ENCODE data around the gene TOR1B. TPM values are rescaled to one million over a fixed set of nuclear protein-coding genes. Genes with fewer than 3 reads are reported as not detected.

TOR1B gene
- total RNA-seq, 1 donor from 2014 or later: 18.7 TPM

DNA sequence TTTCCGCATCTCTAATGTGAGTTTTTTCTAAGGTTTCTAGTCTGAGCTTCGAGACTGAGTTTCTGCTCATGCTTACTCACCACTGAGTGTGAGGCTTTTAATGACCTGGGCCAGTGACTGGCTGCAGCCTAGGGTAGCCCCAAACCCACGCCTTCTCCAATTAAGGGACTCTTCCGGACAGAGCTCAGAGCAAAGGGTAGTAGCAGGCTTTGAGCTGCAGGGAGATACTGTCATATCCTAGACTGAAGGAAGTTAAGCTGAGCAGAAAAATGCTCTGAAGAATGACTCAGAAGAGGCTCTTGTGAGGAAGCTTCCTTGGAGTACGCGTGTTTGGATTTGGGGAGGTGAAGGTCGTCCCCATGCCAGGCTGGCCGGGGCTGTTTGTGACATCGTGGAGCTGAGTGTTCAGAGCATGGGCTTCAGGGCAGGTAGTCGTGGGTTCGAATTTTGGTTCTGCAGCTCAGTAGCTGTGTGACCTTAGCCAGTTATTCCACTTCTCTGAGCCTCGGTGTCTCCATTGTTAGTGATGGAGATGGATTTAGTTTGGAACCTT is 35.8 kb downstream of the TOR1B start:
- DNase-seq (ENCODE audit: low spot score): no peak
- ATAC-seq: no peak

- no peak for DNase-seq (ENCODE audit: low spot score)
Measured at GRCh38 chr9:129839324-129840023, 36.5 kb downstream of the TOR1B start.

GRCh38 chr9:129840034-129840433 is 37.0 kb downstream of the TOR1B start:
- ATAC-seq (no peak), DNase-seq (ENCODE audit: low spot score) (no peak)

More at GRCh38 chr9:129839324-129840023, 36.5 kb downstream of the TOR1B start:
- ATAC-seq: no peak

DNA sequence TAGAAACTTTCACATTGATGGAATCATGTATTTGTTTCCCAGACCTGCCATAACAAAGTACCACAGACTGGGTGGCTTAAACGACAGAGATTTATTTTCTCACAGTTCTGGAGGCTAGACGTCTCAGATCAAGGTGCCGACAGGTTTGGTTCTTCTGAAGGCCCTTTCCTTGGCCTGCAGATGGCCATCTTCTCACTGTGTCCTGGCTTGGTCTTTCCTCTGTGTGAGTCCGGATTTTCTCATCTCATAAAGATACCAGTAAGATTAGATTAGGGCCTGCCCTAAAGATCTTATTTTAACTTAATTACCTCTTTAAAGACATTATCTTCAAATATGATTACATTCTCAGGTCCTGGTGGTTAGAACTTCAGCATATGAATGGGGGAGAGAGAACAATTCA is 38.1 kb downstream of the TOR1B start:
- ATAC-seq: no peak

GRCh38 chr9:129845373-129845772 is 42.4 kb downstream of the TOR1B start:
- no peak for ATAC-seq
- DNase-seq (ENCODE audit: low spot score): no peak

More for the DNA sequence above, 38.1 kb downstream of the TOR1B start:
- no peak for DNase-seq (ENCODE audit: low spot score)

- no peak for DNase-seq (ENCODE audit: low spot score)
- ATAC-seq: no peak
Measured at GRCh38 chr9:129848712-129849441, 45.9 kb downstream of the TOR1B start.

DNA sequence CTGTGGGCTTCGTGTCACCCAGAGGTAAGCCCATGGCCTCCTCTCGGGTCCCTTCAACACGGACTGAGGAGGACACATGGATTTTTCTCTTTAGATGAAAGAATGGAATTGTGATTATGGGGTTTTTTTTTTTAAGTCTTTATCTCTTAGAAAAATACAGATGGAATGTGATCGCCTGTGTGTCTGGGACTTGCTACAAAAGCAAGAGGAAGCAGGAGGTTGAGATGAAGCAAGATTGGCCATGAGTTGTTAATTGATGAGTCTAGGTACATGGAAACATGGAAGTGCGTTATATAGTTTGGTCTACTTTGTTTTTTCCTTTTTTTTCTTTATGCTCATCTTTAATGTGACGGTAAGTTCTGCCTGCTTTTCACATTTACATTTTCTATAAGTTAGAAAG is 46.9 kb downstream of the TOR1B start:
- DNase-seq (ENCODE audit: low spot score) (no peak), ATAC-seq (no peak)

GRCh38 chr9:129850821-129851550 is 48.0 kb downstream of the TOR1B start:
- ATAC-seq (no peak), DNase-seq (ENCODE audit: low spot score) (no peak)

DNA sequence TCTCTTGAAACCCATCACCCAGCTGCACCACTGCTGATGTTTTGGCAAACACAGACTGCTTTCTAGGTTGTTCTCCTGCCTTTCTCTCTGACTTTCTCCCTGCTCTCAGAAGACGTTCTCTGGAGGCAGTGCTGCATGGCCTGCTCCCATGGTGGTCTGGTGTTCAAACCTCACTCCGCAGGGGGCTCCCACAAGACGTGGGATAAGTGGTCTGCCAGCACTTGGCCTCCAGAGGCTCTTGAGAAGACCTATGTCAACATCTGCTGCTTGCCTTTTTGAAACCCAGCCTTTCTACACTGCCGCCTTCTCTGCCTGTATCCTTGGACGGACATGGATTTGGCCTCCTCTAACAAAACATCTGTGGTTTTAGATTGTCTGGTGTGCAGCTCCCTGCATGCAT is 48.8 kb downstream of the TOR1B start:
- ATAC-seq (no peak), DNase-seq (ENCODE audit: low spot score) (no peak)

DNA sequence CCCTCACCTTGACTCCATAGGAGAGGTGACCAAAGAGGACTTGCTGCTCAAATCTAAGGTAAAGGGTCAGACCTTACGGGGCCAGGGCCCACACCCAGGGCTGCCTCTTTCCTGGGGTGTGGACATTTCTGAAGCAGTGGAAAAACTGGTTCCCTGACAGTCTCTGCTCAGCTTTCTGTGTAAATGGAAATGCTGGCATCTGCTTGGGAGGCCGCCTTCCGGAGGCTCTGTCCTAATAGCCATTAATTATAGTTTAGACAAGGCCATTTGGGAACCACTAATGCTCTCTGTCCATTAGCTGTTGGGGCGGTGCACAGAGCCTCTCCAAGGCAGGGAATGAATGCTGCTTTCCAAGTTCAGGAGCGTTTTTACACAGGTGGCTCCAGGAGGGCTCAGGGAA is 49.6 kb downstream of the TOR1B start:
- ATAC-seq: no peak
- no peak for DNase-seq (ENCODE audit: low spot score)

DNA sequence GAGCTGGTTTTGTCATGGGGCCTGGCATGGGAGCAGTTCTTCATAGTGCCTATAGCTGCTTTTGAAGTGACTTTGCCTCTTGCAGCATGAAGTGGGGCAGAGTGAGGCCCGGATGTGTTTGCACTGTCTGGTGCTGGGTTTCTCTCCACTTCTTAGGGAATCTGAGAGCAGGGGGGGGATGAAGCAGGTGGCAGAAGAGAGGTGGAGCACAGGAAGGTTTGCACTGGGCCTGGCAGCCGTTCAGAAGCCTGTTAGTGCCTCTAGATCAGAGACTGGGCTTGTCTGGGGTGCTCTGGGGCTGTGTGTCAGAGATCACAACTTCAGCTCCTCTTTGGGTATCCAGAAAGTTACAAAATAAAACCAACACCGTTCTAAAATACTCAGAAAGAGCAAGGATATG is 50.6 kb downstream of the TOR1B start:
- DNase-seq (ENCODE audit: low spot score) (no peak), ATAC-seq (no peak)

- ATAC-seq (no peak), DNase-seq (ENCODE audit: low spot score) (no peak)
Measured at GRCh38 chr9:129854588-129855110, 51.7 kb downstream of the TOR1B start.

DNA sequence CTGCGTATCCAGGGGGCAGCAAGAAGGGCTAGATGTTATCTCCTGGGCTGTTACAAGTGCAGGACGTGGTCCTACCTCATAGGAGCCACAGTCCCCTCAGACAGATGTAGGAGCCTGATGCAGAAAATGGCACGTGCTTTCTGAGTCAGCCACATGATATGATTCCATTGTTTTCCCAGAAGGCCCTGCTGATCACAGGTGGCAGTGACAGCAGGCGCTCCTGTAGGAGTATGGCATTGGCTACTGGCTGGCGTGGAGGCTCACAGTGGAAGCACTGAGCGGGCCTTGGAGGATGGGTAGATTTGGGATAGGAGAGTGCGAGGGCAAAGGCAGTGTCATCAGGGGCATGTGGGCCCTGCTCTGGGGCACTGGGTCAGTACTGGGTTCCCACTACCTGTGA is 54.2 kb downstream of the TOR1B start:
- DNase-seq (ENCODE audit: low spot score): no peak

DNA sequence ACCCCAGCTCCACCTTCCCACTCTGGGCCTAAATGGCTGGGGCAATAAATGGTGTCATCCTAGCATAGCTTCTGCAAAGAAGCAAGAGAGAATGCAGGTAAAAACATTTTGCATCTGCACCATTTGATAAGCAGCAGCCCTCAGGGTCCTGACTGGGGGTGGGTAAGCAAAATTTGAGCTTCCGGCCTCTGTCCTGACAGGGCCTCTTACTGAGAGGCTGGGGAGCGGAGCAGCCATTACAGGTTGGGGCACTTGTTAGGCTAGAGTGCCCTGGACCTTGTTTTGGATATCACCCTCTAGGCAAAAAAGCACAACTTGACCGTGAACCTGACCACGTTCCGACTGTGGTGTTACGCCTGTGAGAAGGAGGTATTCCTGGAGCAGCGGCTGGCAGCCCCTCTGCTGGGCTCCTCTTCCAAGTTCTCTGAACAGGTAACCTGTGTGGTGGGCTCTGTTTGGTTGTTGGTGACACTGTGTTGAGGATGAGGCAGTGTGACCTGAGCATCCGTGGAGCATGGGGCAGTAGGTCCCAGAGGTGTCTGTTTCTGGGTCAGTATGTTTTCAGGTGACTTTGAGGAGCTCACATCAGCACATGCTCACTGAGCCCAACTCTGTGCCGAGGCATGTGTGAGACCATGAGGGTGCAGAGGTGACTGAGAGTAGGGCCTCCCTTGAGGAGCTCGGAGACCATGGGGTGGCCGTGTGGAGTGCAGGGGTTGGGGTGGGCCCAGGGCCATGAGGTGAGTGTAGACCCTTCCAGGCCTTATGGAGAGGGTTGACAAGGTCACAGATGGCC is 55.4 kb downstream of the TOR1B start:
- DNase-seq (ENCODE audit: low spot score): no peak
- no peak for ATAC-seq

More for the DNA sequence above, 54.2 kb downstream of the TOR1B start:
- ATAC-seq: no peak

Other genes starting within 250 kb of the TOR1B start
- gene C9orf50, start 182.1 kb upstream of the TOR1B start, total RNA-seq: not detected
- gene NTMT1, start 177.0 kb upstream of the TOR1B start, total RNA-seq: 19.9 TPM
- 6.6 TPM for gene ASB6, start 161.0 kb upstream of the TOR1B start, total RNA-seq
- gene PRRX2, start 137.5 kb upstream of the TOR1B start, total RNA-seq: not detected
- gene PTGES, start 50.1 kb upstream of the TOR1B start, total RNA-seq: not detected
- gene TOR1A, start 21.0 kb downstream of the TOR1B start, total RNA-seq: 17.8 TPM
- gene C9orf78, start 32.1 kb downstream of the TOR1B start, total RNA-seq: 27.7 TPM
- 16.7 TPM for gene USP20, start 32.3 kb downstream of the TOR1B start, total RNA-seq
- gene FNBP1, start 240.0 kb downstream of the TOR1B start, total RNA-seq: 12.7 TPM

Data from left lobe of liver (tissue), 2 donors.